AG09309 (cell line): ENCODE data around the gene LIN54.

Experiments
- DNase-seq: peaks from one replicate; pipeline ENCODE4 v3.0.0-alpha.2; 2010; ENCODE audit warnings: low read depth
- H3K4me3 ChIP-seq: 2 replicates; pipeline ENCODE4 v1.5.1; 2011; ENCODE audit warnings: mild to moderate bottlenecking, low read depth, low read length, moderate library complexity; ENCODE audit not compliant: control insufficient read depth
- CTCF ChIP-seq: IDR thresholded peaks from 2 replicates; pipeline ENCODE4 v1.5.1; 2011; ENCODE audit warnings: mild to moderate bottlenecking, low read depth, low read length, inconsistent platforms; ENCODE audit not compliant: insufficient read depth, control insufficient read depth; ENCODE audit errors: missing control alignments

LIN54 gene

GRCh38 chr4:82886147-82886942 is 124.3 kb downstream of the LIN54 start:
- H3K4me3 ChIP-seq: no peak overlapping the region
- no peak for DNase-seq
- no peak for TF ChIP-seq CTCF

- DNase-seq: no peak
- no peak for TF ChIP-seq CTCF
- H3K4me3 ChIP-seq: no peak overlapping the region
Observed at GRCh38 chr4:82885410-82885809, 125.2 kb downstream of the LIN54 start.
